Measurements from ENCODE around the gene IGFBP1.

- no peak for TF ChIP-seq POLR2A (IDR thresholded peaks at IDR 0.05; ENCODE audit: low read depth, low read length)
- no peak for TF ChIP-seq POLR2AphosphoS5 (IDR thresholded peaks at IDR 0.05; ENCODE audit: low read depth, low read length)
- no peak for TF ChIP-seq TAF1 (IDR thresholded peaks at IDR 0.05; ENCODE audit: borderline replicate concordance, low read depth, low read length)
Measured at GRCh38 chr7:45890902-45891461, 2.7 kb downstream of the IGFBP1 start.

Data from GM12892 (cell line).